Body of pancreas (tissue), 4 donors: ENCODE data around the gene DAPK2. TPM values are rescaled to one million over a fixed set of nuclear protein-coding genes. Genes with fewer than 3 reads are reported as not detected.

ENCODE experiments used
- ATAC-seq: fragments of 150-250 bp; one replicate; pipeline ENCODE4 v1.9.1; 2016
- DNase-seq, 4 donors: peaks; one replicate each; pipeline ENCODE4 v3.0.0-alpha.2; 2019
- H3K27ac ChIP-seq, 4 donors: fragments of 200-600 bp; sonication (generic); 1 replicate in 3 of 4; 2 replicates in 1 of 4; pipeline versions ENCODE4 v1.5.1 to v1.6.1; 2016 to 2019; ENCODE audit warnings: mild to moderate bottlenecking in 1 of 4, mixed read lengths in 1 of 4, moderate library complexity in 1 of 4
- H3K27me3 ChIP-seq, 2 donors: fragments of 200-600 bp; sonication (generic); one replicate each; pipeline ENCODE4 v1.6.0; 2016; ENCODE audit warnings: mild to moderate bottlenecking in 1 of 2
- H3K36me3 ChIP-seq, 2 donors: fragments of 200-600 bp; sonication (generic); replicated peaks in 1 of 2; 2 replicates each; pipeline ENCODE4 v1.5.1; 2016; ENCODE audit warnings: low read depth in 2 of 2; ENCODE audit not compliant: insufficient read depth in 1 of 2
- H3K4me1 ChIP-seq: fragments of 200-600 bp; sonication (generic); one replicate; pipeline ENCODE4 v1.6.0; 2016
- H3K4me3 ChIP-seq, 2 donors: fragments of 200-600 bp; sonication (generic); 1 replicate in 1 of 2; 2 replicates in 1 of 2; pipeline ENCODE4 v1.5.1; 2016 to 2019
- H3K9me3 ChIP-seq, 3 donors: fragments of 200-600 bp; sonication (generic); 1 replicate in 2 of 3; 2 replicates in 1 of 3; pipeline ENCODE4 v1.5.1; 2016
- POLR2A ChIP-seq, 3 donors: fragments of 450-650 bp; IDR thresholded peaks; one replicate each; pipeline ENCODE4 v1.6.1; 2016; ENCODE audit warnings: antibody characterized with exemption in 3 of 3, mild to moderate bottlenecking in 2 of 3
- WGBS, 2 donors: methylation state at CpG; one replicate each; pipeline ENCODE4 v1.1.5; 2017; 5-methylcytosine and 5-hydroxymethylcytosine counted together
- intact Hi-C: fragments of 100-400 bp; cut with DNase I; formaldehyde crosslinking; loops from one replicate; pipeline ENCODE4 v1.15.1; 2023
- total RNA-seq, 2 donors: library from RNA; depleted of rRNA; stranded (reverse); fragments of >200 nt; gene quantifications; one replicate each; pipeline ENCODE4 v1.1.0, GENCODE V29; 2016
- TF ChIP-seq, protein P1 (sequence below), 7 experiments: fragments of 450-650 bp in 4 of 7; fragments of 200-600 bp in 3 of 7; sonication (generic) in 3 of 7; IDR thresholded peaks; one replicate each; pipeline ENCODE4 v1.5.1; 2016 to 2019; ENCODE audit warnings: antibody characterized with exemption in 7 of 7

DAPK2 gene
- total RNA-seq, 2 donors from 2014 or later: 2.9 to 5.9 TPM

DNA sequence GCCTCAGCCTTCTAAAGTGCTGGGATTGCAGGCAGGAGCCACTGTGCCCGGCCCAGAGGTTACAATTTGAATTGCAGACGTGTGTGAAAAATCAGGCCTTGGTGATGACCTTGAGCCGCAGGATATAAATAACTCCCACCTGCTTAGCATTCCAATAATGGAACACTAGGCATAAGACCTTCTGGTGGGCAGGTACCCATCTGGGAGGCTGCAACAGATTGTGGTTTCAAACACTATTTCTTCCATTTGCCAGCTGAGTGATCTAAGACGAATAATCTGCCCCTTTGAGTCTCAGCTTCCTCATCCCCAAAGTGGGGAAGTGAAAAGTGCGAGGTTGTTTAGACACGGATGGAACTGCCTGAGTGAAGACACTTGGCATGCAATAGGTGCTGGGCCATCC lies 164.9 kb downstream of the DAPK2 start:
- Histone ChIP-seq H3K9me3 (no peaks in the 10 kb centered on the region), H3K27ac (no peak overlapping the region), H3K4me3 (no peak overlapping the region), H3K27me3 (no peaks in the 10 kb centered on the region), H3K4me1 (peaks cover 9% of the 10 kb centered on the region), H3K36me3 (no peaks in the 10 kb centered on the region)
- WGBS, 2 donors: 49 to 63% methylated on average over 5 to 6 of the region's 6 CpGs
- intact Hi-C loops: loop anchor here (10.0 kb wide), 1 partner anchor 117 kb away; no protein-coding TSS in a partner anchor
- ATAC-seq (no peak), DNase-seq (no peak)
- no peak for TF ChIP-seq POLR2A (IDR thresholded peaks at IDR 0.05)
- TF ChIP-seq, protein P1, sequence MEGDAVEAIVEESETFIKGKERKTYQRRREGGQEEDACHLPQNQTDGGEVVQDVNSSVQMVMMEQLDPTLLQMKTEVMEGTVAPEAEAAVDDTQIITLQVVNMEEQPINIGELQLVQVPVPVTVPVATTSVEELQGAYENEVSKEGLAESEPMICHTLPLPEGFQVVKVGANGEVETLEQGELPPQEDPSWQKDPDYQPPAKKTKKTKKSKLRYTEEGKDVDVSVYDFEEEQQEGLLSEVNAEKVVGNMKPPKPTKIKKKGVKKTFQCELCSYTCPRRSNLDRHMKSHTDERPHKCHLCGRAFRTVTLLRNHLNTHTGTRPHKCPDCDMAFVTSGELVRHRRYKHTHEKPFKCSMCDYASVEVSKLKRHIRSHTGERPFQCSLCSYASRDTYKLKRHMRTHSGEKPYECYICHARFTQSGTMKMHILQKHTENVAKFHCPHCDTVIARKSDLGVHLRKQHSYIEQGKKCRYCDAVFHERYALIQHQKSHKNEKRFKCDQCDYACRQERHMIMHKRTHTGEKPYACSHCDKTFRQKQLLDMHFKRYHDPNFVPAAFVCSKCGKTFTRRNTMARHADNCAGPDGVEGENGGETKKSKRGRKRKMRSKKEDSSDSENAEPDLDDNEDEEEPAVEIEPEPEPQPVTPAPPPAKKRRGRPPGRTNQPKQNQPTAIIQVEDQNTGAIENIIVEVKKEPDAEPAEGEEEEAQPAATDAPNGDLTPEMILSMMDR (IDR thresholded peaks at IDR 0.05): no peak

DNA sequence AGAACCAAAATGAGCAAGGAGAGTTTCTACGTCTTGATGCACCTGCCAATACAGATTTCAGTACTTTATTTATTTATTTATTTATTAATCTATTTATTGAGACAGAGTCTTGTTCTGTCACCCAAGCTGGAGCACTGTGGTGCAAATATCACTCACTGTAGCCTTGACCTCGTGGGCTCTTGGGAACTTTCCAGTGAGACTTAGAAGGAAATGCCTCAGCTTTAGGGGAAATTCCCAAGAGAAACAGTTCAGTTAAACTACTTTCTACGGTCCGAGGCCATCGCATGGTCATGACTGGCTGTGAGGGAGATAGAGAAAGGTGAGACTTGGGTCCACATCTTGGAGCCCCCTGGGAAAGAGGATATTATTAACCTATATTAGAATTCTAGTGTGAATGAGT lies 165.5 kb downstream of the DAPK2 start:
- H3K4me1 ChIP-seq: peaks cover 9% of the 10 kb centered on the region
- H3K9me3 ChIP-seq: no peaks in the 10 kb centered on the region
- WGBS, 2 donors: 38 to 40% methylated on average over 5 of the region's 5 CpGs
- TF ChIP-seq, protein P1 (IDR thresholded peaks at IDR 0.05): no peak
- TF ChIP-seq POLR2A (IDR thresholded peaks at IDR 0.05): no peak
- H3K27me3 ChIP-seq: no peaks in the 10 kb centered on the region
- ATAC-seq: no peak
- no peak for DNase-seq
- no peak overlapping the region for H3K4me3 ChIP-seq
- intact Hi-C loops: loop anchor here (10.0 kb wide), 1 partner anchor 116 kb away; no protein-coding TSS in a partner anchor
- no peaks in the 10 kb centered on the region for H3K36me3 ChIP-seq
- H3K27ac ChIP-seq: no peak overlapping the region

DNA sequence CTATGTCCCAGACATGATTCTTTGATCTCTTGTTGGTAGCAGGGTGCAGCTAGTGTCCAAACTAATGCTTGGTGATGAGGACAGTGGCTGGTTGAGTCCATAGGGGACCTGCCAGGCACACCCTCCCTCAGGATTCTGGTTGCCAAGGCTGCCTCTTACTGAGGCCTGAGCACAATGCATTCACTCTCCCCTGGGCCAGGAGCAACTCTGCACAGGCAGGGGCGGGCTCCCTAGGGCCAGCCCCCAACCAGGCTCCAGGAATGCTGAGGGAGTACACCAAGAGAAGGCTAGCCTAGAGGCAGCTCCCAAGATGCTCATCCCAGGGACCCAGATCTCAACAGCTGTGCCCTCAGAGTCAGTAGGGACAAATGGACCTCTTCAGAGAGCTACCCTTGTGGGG lies 166.3 kb downstream of the DAPK2 start:
- no peaks in the 10 kb centered on the region for H3K27me3 ChIP-seq
- no peak overlapping the region for H3K27ac ChIP-seq
- 100% methylated on average over 1 of the region's 1 CpG for WGBS, 2 donors
- ATAC-seq (no peak), DNase-seq (no peak)
- no peak overlapping the region for H3K4me3 ChIP-seq
- intact Hi-C loops: loop anchor here (10.0 kb wide), 1 partner anchor 115 kb away; no protein-coding TSS in a partner anchor
- no peaks in the 10 kb centered on the region for H3K9me3 ChIP-seq
- no peaks in the 10 kb centered on the region for H3K36me3 ChIP-seq
- TF ChIP-seq, protein P1 (IDR thresholded peaks at IDR 0.05): no peak
- TF ChIP-seq POLR2A (IDR thresholded peaks at IDR 0.05): no peak
- peaks cover 9% of the 10 kb centered on the region for H3K4me1 ChIP-seq

DNA sequence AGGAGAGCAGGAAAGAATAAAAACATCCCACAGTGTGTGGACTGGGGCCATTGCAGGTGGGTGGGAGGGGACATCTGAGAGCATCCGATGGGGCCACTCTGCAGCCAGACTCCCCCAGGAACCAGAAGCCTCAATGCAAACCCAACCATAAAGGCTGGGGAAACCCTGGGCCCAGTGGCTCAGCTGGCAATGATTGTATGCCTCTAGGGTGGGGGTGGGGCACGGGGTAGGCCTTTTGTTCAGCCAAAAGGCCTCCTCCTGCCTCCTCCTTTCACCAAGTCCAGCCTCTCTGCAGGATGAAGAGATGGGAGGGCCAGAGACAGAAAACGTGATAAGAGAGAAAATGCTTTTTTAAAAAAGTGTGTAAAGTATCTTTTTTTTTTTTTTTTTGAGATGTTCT lies 167.1 kb downstream of the DAPK2 start:
- Histone ChIP-seq H3K27ac (no peak overlapping the region), H3K27me3 (no peaks in the 10 kb centered on the region), H3K4me3 (no peak overlapping the region), H3K9me3 (no peaks in the 10 kb centered on the region), H3K36me3 (no peaks in the 10 kb centered on the region), H3K4me1 (peaks cover 9% of the 10 kb centered on the region)
- no peak for TF ChIP-seq POLR2A (IDR thresholded peaks at IDR 0.05)
- TF ChIP-seq, protein P1 (IDR thresholded peaks at IDR 0.05): no peak
- no peak for ATAC-seq
- intact Hi-C loops: no loop called here
- no peak for DNase-seq
- WGBS, 2 donors: 56 to 79% methylated on average over 3 of the region's 3 CpGs

DNA sequence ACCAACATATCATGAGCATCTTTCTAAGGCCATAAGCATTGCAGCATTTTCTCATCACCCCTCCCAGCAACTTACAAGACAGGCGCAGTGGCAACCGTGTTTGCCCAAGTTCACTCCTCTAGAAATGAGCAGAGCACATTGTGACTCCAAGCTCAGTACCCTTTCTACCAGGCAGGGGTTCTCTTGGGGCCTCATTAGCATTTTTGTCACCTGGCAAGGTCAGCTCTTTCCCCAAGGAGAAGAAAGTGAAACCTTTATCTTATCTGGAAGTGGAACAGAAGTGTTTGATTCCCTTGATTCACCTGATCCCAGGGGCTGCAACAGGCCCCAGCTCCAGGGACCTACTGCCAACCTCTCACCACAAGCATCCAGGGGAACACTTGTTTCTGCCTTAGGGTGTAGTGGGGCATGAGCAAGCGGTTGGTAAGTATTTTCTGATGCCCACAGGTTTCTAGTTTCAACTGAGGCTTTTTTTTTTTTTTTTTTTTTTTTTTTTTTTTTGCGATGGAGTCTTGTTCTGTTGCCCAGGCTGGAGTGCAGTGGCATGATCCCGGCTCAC lies 168.5 kb downstream of the DAPK2 start:
- WGBS, 2 donors: 78 to 84% methylated on average over 5 of the region's 5 CpGs
- intact Hi-C loops: no loop called here
- no peaks in the 10 kb centered on the region for H3K36me3 ChIP-seq
- no peaks in the 10 kb centered on the region for H3K27me3 ChIP-seq
- H3K9me3 ChIP-seq: no peaks in the 10 kb centered on the region
- DNase-seq: no peak
- TF ChIP-seq, protein P1 (IDR thresholded peaks at IDR 0.05): no peak
- TF ChIP-seq POLR2A (IDR thresholded peaks at IDR 0.05): no peak
- peaks cover 9% of the 10 kb centered on the region for H3K4me1 ChIP-seq
- H3K27ac ChIP-seq: no peak overlapping the region
- H3K4me3 ChIP-seq: no peak overlapping the region
- ATAC-seq: no peak
